Femur (tissue), 1 donor: ENCODE data around the gene OXA1L.
"Not testable (repeated sequence)": the region's sequence is repeated elsewhere in the genome, so short reads cannot be mapped to it uniquely, and the experiment has no call there.

ENCODE experiments used
- DNase-seq: peaks from one replicate; pipeline ENCODE4 v3.0.0-alpha.2; 2017

OXA1L gene

GRCh38 chr14:22769369-22769768 is 2.9 kb downstream of the OXA1L start:
- DNase-seq, result no peak

GRCh38 chr14:22770481-22771187 is 4.1 kb downstream of the OXA1L start:
- no peak for DNase-seq

- no peak for DNase-seq
These were observed 6.2 kb downstream of the OXA1L start for GRCh38 chr14:22772725-22773124.

- no peak for DNase-seq
These were observed 6.9 kb downstream of the OXA1L start for GRCh38 chr14:22773162-22774010.

- DNase-seq, result no peak
These were observed 7.7 kb downstream of the OXA1L start for GRCh38 chr14:22774011-22774706.

GRCh38 chr14:22776215-22776614 is 9.7 kb downstream of the OXA1L start:
- no peak for DNase-seq

GRCh38 chr14:22776849-22777248 is 10.4 kb downstream of the OXA1L start:
- DNase-seq, result not testable (repeated sequence)

- DNase-seq, result no peak
These were observed 11.6 kb downstream of the OXA1L start for GRCh38 chr14:22778084-22778483.

GRCh38 chr14:22780105-22780679 is 13.7 kb downstream of the OXA1L start:
- DNase-seq, result no peak

- DNase-seq, result no peak
These were observed 14.4 kb downstream of the OXA1L start for GRCh38 chr14:22780941-22781300.

- no peak for DNase-seq
These were observed 15.0 kb downstream of the OXA1L start for GRCh38 chr14:22781301-22781991.

GRCh38 chr14:22786685-22787084 is 20.2 kb downstream of the OXA1L start:
- DNase-seq, result no peak

GRCh38 chr14:22791301-22791700 is 24.8 kb downstream of the OXA1L start:
- no peak for DNase-seq

GRCh38 chr14:22792158-22792557 is 25.7 kb downstream of the OXA1L start:
- no peak for DNase-seq

GRCh38 chr14:22793550-22793949 is 27.1 kb downstream of the OXA1L start:
- DNase-seq, result not testable (repeated sequence)

GRCh38 chr14:22793976-22794375 is 27.5 kb downstream of the OXA1L start:
- no peak for DNase-seq

GRCh38 chr14:22794551-22794951 is 28.1 kb downstream of the OXA1L start:
- no peak for DNase-seq

- no peak for DNase-seq
These were observed 29.7 kb downstream of the OXA1L start for GRCh38 chr14:22796087-22796707.

GRCh38 chr14:22797017-22797917 is 30.8 kb downstream of the OXA1L start:
- DNase-seq, result no peak

- DNase-seq, result no peak
These were observed 32.0 kb downstream of the OXA1L start for GRCh38 chr14:22798528-22798927.

GRCh38 chr14:22800346-22800745 is 33.9 kb downstream of the OXA1L start:
- no peak for DNase-seq
